Ishikawa (cell line): ENCODE results near the gene PATL1.

Experiments used
- CEBPB ChIP-seq: IDR thresholded peaks from 2 replicates; pipeline ENCODE4 v1.6.1; 2012
- CREB1 ChIP-seq: IDR thresholded peaks from 2 replicates; pipeline ENCODE4 v1.6.1; 2012; ENCODE audit warnings: low read depth
- EGR1 ChIP-seq: IDR thresholded peaks from 2 replicates; pipeline ENCODE4 v1.6.1; 2012
- EP300 ChIP-seq: IDR thresholded peaks from 2 replicates; pipeline ENCODE4 v1.6.1; 2012; ENCODE audit warnings: borderline replicate concordance
- MAX ChIP-seq: IDR thresholded peaks from 2 replicates; pipeline ENCODE4 v1.6.1; 2012
- NFIC ChIP-seq: IDR thresholded peaks from 2 replicates; pipeline ENCODE4 v1.6.1; 2012
- RAD21 ChIP-seq: IDR thresholded peaks from 2 replicates; pipeline ENCODE4 v1.6.1; 2012; ENCODE audit warnings: low read depth
- REST ChIP-seq: IDR thresholded peaks from 2 replicates; pipeline ENCODE4 v1.6.1; 2012; ENCODE audit warnings: low read depth, mild to moderate bottlenecking
- TAF1 ChIP-seq: IDR thresholded peaks from 2 replicates; pipeline ENCODE4 v1.6.1; 2012; ENCODE audit warnings: low read depth, mild to moderate bottlenecking
- TEAD4 ChIP-seq: IDR thresholded peaks from 2 replicates; pipeline ENCODE4 v1.6.1; 2012
- USF1 ChIP-seq: IDR thresholded peaks from 2 replicates; pipeline ENCODE4 v1.6.1; 2012
- YY1 ChIP-seq: IDR thresholded peaks from 2 replicates; pipeline ENCODE4 v1.6.1; 2012; ENCODE audit warnings: low read depth
- ZBTB7A ChIP-seq: IDR thresholded peaks from 2 replicates; pipeline ENCODE4 v1.6.1; 2012; ENCODE audit warnings: low read depth

GRCh38 chr11:59660621-59661020, 8.2 kb downstream of the PATL1 start:
- TF ChIP-seq YY1, result no peak
- TF ChIP-seq CEBPB, result no peak
- TF ChIP-seq REST, result no peak
- TF ChIP-seq RAD21, result no peak
- no peak for TF ChIP-seq TAF1
- TF ChIP-seq ZBTB7A, result no peak
- TF ChIP-seq TEAD4, result no peak
- TF ChIP-seq MAX, result no peak
- TF ChIP-seq EP300, result no peak
- no peak for TF ChIP-seq CREB1
- TF ChIP-seq USF1, result no peak
- TF ChIP-seq NFIC, result no peak
- TF ChIP-seq EGR1, result no peak
